ENCODE data around the gene BOK.

Gene BOK

GRCh38 chr2:241606186-241606585, 47.6 kb downstream of the BOK start:
- DNase-seq: no peak

GRCh38 chr2:241607162-241607885, 48.8 kb downstream of the BOK start:
- no peak for DNase-seq

- DNase-seq: no peak
Observed at GRCh38 chr2:241608881-241609280, 50.3 kb downstream of the BOK start.

DNA sequence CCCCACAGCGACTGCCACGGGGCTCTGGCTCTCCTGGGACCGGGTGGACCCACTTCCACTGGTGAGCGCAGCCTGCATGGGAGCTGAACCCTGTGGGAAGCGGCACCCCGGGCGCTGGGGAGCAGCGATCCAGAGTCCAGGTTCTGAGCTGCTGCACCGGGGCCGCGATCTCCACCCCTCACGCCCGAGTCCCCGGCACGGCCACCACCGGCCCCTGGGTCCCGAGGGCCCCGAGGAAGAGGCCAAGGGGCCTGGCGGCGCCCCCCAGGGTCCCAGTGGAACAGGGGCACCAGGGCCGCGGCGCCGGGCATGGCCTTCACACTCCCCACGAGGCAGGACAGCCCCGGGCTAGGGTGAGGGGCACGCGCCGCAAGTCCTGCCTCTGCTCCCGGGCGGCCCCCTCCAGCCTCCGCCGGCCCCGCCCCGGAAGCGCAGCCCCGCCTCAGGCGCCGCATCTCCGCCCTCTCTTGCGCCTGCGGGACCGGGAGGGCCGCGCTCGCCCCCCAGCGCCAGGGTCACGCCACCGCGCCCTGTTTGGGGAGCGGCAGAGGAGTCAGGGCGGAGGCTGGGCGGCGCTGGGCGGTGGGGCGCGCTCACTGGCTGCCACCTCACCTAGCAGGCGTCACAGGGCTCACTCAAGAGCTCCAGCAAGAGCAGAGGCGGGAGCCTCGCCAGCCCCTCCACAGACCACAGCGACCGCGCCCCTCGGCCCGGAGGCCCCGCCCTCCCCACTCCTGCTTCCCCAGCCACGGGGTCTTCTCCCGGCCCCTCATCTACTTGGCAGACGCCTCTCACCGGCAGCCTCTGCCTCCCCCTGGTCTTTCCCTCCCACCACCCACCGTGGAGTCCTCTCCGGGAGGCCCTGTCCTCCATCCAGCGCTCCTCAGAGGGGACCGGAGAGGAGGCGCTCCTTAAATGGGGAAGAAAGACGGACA, 51.6 kb downstream of the BOK start:
- peak; percentile 82 for DNase-seq

- no peak for DNase-seq
Observed at GRCh38 chr2:241611062-241611461, 52.5 kb downstream of the BOK start.

- peak; percentile 5 for DNase-seq
Observed at GRCh38 chr2:241612156-241613016, 53.8 kb downstream of the BOK start.

DNA sequence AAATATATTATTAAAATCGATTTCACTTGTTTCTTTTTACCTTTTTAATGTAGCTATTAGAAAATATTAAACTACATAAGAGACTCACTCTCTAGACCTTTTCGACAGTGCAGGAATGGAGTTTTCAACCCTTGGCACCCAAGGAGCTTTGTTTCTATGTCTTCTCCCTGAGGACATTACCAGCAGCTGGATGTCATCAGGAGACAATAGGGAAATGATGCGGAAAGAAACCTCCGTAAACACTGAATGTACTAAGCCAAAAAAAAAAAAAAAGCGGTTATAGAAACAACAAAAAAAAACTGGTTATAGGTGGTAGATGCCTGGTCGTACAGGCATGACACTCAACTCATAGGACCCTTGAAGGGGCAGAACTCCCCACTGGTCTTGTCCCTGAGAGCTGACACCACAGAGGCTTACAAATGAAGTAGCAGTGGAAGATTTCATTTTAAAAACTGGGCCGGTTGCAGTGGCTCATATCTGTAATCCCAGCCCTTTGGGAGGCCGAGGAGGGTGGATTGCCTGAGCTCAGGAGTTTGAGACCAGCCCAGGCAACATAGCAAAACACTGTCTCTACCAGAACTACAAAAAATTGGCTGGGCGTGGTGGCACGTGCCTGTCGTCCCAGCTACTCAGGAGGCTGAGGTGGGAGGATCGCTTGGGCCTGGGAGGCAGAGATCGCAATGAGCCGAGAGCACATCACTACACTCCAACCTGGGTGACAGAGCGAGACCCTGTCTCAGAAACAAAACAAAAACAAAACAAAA, 54.7 kb downstream of the BOK start:
- DNase-seq: peak; percentile 24

DNA sequence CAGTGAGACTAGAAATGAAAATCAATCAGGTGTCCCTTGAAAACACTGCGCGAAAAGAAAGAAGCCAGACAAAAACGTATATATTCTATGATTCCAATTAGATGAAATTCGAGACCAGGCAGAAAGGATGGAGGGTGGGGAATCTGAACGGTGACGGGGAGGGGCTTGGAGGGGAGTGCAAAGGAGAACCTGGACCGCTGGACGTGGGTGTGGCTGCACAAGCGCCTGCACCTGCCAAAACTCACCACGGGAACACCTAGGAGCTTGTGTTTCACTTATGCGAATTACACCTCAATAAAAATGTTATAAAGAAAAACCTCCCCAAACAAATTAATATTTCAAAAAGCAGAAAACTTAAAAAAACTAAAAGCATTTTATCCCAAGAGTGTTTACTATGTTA, 56.5 kb downstream of the BOK start:
- DNase-seq: no peak

DNA sequence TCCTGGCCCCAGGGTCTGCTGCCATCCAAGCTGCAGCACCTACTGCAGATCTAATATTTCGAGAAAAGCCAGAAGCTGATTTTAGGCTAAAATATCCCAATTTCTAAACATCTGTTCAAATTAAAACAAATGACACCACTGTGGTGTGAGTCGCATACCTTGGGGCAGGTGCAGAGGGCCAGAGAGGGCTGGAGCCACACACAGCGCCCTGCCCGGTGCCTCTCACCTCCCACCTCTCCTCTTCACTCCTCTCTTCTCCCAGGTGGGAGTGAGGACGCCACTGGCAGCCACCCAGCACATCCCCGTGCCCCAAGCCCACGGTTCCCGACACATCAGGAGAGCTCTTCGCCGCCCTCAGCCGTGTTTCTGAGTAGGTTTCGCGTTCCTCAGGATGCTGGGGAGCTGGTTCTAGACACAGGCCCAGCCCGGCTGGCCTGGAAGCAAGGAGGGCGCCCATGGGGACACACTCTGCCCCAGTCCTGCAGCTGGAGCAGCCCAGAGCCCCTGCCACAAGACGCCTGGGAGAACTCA, 57.0 kb downstream of the BOK start:
- no peak for DNase-seq

GRCh38 chr2:241616168-241617125, 57.9 kb downstream of the BOK start:
- DNase-seq: no peak

GRCh38 chr2:241617431-241618154, 59.0 kb downstream of the BOK start:
- no peak for DNase-seq

DNA sequence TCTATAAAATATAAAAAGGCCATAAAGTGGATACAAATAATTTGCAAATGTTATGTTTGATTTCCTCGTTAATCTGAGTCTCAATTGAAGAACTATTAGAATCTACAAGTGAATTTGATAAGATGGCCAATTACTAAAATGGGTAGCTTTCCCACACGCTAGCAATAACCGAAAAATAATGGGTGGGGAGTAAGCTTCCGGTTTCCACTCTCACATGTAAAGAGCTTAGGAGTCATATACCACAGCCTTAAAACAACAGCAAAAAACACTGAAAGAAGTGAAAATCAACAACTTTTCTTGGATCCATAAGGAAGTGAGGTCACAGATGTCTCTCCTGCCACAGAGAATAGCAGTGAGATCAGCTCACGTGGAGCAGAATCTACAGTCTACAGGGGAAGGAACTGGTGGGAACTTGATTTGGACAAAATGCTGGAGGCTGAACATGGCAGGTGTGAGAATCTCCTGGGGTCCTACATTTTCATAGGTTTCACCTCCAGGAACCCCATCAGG, 59.8 kb downstream of the BOK start:
- no peak for DNase-seq

GRCh38 chr2:241618829-241619228, 60.3 kb downstream of the BOK start:
- no peak for DNase-seq

DNA sequence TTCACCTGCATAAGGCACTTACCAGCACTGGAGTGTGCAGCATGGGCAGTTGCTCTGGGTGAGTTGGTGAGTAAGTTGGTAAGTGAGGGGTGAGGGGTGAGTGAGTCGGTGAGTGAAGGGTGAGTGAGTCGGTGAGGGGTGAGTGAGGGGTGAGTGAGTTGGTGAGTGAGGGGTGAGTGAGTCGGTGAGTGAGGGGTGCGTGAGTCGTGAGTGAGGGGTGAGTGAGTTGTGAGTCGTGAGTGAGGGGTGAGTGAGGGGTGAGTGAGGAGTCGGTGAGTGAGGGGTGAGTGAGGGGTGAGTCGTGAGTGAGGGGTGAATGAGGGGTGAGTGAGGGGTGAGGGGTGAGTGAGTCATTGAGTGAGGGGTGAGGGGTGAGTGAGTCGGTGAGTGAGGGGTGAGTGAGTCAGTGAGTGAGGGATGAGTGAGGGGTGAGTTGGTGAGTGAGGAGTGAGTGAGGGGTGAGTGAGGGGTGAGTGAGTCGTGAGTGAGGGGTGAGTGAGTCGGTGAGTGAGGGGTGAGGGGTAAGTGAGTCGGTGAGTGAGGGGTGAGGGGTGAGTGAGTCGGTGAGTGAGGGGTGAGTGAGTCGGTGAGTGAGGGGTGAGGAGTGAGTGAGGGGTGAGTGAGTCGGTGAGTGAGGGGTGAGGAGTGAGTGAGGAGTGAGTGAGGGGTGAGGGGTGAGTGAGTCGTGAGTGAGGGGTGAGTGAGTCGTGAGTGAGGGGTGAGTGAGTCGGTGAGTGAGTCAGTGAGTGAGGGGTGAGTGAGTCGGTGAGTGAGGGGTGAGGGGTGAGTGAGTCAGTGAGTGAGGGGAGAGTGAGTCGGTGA, 61.3 kb downstream of the BOK start:
- DNase-seq: no peak

- DNase-seq: peak; percentile 47
Observed at GRCh38 chr2:241620419-241620769, 61.8 kb downstream of the BOK start.

Measured in HCEC 1CT (cell line).